C4-2B (cell line): ENCODE results near the gene NECAB2.

Source experiments
- CTCF ChIP-seq: fragments of 450-650 bp; conservative IDR thresholded peaks from 2 replicates; pipeline ENCODE4 v1.5.1; 2017; ENCODE audit warnings: mild to moderate bottlenecking
- ZFX ChIP-seq: fragments of 450-650 bp; IDR thresholded peaks from 2 replicates; pipeline ENCODE4 v1.6.1; 2017

GRCh38 chr16:84000989-84001642 is 33.1 kb downstream of the NECAB2 start:
- TF ChIP-seq ZFX, result no peak
- no peak for TF ChIP-seq CTCF
